Kidney tubule cell (primary cell): ENCODE data around the gene DDX51.

ENCODE experiments used
- DNase-seq: peaks from one replicate; pipeline ENCODE4 v3.0.0-alpha.2; 2018; ENCODE audit warnings: low spot score

Gene DDX51

DNA sequence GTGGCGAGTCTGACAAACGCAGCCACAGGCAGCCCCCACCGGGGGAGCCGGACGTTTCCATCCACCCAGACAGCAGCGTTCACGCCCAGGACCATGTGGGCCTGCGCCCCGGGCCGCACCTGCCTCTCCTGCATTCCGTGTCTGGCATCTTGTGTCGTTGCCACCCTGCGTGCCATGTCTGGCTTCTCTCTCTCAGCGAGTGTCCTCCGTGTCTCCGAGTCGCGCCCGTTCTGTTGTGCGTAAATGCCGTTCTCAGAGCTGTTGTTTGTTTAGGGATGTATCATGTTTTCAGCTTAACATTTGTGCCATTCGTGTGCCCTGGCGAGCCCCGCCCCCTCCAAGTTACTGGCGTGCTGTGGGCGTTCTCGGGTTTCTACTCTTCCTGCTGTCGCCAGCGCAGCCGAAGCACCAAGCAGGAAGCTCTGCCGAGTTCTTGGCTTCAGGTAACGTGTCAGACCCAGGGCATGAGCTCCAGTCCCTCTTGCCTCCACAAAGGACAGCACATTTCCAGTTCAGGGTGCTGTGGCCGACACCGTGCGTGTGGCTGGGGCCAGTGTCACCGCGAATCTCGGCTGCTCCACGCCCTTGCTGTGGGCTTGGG lies 34.8 kb upstream of the DDX51 start:
- peak; percentile 35 for DNase-seq

DNA sequence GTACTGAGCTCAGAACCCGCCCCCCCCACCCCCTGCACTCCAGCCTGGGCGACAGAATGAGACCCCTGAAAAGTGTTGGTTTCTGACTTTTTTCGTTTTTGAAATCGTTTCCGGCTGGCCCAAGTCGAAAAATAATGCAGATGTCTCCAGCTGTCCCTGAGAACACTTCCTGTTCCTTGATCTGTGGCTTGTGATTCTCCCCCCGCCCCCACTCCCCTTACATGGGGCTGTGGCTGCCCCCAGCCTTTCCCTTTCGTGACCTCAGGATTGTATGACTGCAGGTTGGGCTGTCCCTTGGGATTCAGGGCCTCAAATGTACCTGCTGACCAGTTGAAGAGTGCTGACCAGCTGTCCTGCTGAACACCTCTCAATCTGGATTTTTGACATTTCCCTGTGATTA lies 34.2 kb upstream of the DDX51 start:
- DNase-seq: no peak

DNA sequence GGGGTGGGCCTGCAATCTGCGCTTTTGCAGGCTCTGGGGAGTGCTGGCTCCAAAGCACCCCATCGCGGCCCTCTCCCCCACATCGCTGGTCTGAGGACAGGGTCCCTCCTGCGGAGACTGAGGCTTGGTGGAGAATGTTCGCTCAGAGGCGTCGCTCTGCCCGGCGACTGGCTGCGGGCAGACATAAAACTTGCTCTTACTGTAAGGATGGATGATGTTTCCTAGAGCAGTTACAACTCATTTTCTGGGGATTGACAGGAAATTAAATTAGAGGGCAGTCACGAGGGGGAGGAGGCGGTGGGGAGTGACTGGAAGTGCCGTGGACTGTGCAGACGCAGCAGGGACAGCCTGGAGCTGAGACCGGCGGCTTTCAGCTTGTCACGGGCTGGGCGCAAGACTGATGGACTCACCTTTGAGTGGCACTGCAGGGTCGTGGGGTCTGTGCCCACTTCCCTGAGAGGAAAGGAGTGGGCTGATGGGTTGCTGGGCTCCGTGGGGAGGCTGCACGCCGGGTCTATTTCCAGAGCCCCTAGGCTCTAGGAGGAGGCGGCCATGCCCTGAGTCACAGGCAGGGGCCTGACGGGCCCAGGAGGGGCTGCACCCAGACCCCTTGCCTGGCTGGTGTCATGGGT lies 32.9 kb upstream of the DDX51 start:
- no peak for DNase-seq

DNA sequence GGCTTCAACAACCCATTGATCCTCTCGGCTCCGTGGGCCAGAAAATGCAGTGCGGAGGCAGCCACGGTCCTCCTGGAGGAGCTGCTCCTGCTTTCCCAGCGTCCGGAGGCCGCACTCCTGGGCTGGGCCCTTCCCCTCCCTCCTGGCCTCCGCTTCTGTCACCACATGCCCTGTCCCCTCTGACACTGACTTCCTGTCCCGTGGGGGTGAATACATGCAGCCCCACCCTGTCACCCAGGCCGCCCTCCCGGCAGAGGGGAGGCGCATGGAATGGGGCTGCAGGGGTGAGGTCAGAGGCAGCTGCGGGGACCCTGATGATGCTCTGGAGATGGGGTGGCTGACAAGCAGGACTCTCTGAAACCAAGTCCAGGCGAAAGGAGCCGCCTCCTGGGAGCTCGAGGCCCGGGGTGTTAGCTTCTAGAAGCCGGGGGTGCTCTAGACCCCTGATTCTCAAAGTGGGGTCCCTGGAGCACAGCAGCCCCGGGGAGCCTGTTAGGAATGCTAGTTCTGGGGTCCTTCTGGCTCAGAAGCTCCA lies 32.3 kb upstream of the DDX51 start:
- DNase-seq: no peak

DNA sequence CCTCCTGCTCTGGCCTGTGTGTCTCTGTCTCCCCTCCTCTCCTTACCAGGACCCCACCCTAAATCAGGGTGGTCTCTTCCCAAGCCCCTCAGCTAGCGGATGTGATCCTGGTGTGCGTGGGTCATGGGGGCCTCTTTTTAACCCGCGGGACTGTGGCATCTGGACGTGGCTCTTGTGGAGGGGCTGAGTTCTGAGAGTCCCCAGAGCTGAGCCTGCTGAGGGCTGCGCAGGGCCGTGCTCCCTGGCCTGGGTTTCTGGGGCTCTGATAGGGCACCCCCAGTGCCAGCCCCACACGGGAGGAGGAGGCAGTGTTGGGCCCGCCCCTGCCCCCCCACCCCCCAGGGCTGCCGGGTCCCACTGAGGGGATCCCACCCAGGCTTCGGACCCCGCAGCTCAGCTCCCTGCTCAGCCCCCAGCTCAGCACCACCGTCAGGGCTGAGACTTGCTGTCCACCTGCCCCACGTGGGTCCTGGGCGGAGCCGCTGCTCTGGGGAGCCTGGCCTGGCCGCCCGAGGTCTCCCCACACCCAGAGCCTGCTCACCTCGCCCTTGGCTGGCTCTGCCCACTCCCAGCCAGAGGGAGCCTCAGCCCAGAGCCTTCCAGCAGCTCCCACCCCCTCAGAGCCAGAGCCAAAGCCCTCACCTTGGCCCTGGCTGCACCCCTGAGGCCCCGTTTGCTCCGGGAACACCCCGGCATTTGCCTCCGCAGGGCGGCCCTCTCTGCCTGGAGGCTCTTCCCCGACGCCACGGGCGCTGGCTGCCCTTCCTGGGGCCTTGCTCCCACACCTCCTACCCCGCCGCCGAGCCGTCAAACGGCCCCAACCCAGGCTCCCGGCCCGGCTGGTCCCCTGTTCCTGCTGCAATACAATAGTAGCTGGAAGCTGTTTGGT lies 31.6 kb upstream of the DDX51 start:
- DNase-seq: no peak

DNA sequence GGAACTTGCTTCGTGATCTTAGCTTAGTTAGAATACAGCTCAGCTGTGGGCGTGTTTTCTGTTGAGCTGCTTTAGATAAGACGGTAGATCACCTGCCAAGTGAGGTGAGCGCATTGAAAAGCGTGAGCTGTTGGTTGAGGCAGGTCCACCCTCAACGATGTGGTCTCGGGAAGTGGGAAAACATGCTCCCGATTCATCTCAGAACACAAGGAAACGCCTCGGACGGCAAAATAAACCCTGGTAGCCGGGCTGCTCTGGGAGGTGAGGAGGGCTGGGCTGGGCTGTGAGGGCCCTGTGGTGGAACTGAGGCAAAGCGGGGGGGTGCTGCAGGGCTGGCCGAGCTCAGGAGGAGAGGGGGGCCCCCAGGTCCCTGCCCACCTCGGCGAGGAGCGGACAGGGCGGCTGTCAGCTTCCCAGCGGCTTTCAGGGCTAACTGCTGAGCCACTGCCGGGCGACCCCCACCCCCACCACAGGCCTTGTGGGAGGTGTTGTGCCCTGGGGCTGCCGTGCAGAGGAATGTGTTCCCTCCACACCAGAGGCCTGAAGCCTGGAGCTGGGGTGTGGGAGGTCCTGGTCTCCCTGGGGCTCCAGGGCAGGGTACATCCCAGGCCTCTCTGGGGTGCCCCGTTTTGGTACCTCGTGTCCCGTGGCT lies 30.8 kb upstream of the DDX51 start:
- DNase-seq: no peak

DNA sequence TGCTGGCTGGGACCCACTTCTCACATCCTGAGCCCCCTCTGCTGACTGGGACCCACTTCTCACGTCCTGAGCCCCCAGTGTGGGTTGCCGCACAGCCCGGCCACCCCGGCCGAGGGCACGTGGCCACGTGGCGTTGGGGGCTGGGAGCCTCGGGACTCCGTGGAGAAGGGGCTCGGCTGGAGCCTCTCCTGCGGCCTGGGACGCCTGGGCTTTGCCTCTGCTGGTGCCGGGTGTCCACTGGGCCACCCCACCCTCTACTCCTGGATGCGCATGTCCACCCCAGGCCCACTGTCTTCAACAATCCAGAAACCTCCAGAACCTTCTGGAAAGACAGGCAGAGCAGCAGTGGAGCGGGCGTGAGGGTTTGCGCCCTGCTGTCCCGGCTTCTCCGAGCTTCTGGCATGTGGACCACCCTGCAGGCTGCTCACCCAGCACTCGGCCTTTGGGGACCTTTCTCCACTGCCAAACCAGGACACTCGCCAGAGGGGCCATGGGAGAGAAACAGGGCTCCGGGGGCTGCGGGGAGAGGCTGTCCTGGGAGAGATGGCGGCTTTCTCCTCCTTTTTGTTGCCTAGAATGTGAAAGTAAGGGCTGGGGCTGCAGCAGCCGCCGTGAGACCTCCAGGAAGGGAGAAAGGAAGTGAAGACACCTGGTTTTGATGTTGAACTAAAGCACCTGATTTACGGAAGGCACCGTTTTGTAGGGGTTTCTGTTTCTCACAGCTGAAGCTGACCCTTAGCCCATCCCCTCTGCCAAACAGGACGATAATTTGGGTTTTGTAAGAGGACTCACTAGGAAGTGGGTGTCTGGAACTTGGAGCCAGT lies 30.1 kb upstream of the DDX51 start:
- no peak for DNase-seq

DNA sequence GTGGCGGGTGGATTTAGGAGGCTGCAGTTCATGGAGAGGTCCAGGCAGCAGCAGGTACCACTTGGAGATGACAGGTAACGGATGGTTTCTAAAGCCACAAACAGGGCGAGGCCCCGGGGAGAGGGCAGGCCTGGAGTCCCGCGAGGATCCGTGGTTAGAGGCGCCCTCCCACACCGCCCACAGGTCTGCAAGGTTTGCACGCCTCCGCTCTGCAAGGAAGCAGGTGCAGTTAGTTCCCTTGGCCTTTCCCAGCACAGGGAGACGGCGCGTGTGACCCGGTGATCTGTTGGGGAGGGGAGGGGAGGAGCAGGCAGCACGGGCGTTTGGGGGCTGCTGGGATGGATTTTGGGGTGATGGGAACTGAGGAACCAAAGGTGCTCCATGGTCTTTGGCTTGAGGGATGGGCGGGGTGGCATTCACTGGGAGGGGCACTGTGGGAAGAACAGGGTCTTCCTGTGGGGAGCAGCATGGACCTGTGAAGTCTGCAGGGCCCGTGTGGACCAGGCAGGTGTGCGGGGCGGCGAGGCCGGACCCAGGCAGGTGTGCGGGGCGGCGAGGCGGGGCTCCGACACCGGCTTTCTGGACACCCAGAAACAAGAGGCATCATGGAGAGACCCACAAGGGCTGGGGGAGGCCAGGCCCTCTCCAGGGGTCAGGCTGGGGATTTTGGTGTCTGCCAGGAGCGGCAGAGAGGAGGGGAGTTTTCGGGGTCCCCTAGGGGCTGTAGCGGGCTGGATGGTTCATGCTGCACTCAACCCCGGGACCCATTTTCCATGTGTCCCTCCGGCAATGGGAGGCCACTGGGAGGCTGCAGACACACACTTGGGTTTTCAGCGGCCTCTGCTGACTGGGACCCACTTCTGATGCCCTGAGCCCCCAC lies 29.3 kb upstream of the DDX51 start:
- DNase-seq: no peak

DNA sequence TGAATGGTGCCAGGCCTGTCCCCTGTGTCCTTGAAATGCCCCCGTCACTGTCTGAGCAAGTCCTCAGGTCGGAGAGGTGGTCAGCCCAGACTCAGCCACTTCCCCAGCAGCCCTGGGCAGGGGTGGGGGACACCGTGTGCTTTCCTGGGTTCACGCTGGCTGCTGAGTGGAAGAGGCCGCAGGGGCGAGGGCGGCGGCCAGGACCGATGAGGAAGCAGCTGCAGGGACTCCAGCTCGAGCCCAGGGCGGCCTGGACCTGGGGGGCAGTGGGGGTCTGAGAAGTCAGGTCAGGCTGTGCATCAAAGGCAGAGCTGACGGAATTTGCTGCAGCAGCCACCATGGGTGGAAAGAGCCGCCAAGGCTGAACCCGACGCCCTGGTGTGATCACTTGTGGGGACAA lies 28.5 kb upstream of the DDX51 start:
- no peak for DNase-seq

DNA sequence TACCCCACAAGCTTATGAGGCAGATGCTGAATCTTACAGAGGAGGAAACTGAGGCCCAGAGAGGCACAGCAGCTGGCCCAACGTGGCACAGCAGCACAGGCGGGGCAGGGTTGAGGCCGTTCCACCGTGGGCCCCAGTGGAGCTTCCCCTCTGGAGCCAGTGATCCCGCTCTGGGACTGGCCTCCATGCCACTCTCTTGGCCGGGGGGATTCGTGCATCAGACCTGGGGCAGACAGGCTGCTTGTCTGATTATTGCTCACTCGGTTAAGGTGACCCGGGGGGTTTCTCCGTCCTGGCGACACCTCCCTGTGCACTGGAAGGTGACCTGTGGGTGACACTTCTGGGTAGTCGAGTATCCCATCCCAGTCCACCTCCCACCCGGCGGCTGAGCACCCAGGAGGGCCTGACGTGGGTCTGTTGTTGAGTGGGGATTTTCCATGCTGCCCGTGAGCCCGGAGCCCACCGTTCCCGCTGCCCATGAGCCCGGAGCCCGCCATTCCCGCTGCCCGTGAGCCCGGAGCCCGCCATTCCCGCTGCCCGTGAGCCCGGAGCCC lies 27.9 kb upstream of the DDX51 start:
- no peak for DNase-seq

DNA sequence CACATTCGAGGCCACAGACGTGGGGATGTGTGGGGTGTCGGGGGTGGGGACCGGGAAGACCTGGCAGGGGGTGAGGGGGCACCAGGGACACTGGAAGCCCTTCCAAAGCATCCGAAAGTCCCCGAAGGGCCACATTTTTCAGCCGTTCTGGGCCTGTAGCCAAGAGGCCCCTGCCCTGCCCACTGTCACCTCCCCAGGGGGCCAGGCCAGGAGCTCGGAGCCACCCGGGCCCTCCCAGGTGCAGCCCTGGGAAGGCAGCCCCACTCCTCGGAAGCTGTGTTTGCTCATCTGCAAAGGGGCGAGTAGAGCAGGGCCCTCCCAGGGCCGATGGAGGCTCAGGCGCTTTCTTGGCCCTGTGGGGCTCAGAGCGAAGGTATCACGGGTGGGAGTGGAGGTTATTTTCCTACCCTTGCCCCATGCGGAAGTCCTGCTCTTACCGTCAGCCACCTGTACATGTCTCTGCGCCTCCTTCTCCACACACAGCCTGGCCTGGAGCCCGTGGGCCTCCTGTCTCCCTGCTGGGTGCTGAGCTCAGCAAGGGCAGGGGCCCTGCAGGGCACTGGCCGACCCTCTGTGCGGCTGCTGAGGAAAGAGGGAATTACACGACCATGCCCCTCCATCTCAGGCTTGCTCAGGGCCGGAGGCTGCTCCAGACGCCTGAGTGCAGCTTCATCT lies 27.3 kb upstream of the DDX51 start:
- DNase-seq: no peak

DNA sequence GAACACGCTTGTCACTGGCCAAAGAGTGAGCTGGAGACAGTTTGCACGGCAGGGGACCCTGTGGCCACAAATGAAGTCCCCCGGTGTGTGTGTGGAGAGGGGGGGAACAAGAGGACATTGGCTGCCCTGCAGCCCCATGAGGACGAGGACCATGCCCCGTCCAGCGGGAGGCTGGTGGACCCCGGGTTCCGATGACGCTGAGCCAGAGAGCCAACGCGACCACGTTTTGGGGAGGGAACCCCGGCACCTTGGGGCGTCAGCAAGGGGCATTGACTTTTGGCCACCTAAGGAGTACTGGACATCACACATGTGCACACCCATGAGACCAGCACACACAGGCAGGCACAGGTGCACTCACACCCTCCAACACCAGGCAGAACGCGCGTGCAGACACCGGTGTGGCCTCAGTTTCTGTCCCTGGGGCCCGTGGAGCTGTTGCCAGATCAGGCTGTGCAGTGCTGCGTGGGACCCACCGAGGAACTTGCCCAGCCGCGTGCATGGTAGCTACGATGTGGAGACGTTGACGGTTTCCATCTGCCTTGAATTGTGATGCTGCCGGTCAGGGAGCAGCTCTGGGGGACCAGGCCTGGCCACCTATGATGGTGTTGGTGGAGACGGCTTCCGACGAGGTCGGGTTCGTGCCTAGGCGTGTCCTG lies 26.6 kb upstream of the DDX51 start:
- no peak for DNase-seq

DNA sequence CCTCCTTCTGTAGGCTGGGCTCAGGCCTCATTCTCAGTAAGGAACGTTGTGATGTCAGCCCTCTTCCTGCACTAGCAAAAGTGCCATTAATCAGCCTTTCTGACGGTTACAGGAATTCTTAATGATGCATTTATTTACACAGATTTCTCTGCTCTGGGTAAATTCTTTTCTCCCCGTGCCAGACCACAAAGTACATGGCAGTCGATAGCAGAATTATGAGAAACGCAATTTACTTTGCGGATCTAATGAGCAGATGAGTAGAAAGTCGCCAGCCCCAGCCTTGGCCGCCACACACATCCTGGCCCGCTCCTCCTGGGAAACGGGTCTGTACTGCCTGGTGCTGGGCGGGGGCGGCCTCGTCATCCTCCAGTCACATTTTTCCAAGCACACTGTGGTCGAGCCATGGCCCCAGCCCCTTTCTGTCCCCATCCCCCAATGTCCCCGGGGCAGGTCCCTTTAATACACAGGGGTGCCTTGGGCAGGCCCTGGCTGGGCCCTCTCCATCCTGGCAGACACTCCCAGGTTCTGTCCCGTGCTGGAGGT lies 26.0 kb upstream of the DDX51 start:
- DNase-seq: no peak

DNA sequence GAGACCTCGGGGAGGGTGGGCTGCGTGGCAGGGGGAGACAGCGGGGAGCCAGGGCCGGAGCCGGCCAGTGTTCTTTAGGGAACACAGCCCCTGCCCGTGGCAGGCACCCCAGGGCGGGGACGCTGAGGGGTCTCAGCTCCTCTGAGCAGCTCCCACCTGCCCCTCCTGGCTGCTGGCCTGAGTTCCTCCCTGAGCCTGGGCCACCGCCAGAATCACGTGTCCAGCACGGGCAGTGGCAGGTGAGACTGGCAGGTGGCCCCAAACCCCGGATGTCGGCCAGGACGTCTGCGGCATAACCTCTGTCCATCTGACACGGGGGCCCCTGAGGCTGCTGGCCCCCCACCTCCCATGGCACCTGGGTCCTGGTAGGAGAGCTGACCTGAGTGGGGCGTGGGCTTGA lies 25.3 kb upstream of the DDX51 start:
- no peak for DNase-seq

DNA sequence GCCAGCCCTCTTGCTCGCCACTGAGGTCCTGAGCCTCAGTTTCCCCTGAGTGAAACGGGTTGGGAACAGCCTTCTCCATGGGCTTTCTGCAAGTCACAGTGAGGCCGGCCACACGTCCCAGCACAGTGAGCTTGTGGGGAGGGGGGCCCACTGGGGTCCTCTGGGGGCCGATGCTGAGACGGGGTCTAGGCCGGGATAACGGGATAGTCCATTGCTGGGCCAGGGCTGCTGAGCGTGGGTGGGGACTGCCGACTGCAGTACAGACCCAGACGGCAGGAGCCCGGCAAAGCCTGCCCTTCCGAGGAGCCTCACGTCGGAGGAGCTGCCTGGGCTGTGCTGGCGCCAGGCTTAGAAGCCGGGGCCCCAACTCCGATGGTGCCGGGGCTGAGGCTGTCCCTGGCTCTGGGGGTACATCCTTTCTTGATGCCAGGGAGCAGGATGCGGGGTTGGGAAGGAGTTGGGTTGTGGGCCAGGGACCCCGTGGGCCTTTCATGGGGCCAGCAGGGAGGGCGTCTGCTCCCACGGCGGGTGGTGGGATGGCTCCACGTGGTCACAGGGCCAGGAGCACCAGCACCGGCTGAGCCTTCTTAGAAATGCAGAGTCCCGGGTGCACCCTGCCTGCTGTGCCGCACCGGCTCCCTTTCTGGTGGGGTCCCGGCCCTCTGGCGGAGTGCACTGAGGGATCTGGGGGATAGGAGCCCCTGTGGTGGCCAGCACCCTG lies 24.4 kb upstream of the DDX51 start:
- DNase-seq: no peak

DNA sequence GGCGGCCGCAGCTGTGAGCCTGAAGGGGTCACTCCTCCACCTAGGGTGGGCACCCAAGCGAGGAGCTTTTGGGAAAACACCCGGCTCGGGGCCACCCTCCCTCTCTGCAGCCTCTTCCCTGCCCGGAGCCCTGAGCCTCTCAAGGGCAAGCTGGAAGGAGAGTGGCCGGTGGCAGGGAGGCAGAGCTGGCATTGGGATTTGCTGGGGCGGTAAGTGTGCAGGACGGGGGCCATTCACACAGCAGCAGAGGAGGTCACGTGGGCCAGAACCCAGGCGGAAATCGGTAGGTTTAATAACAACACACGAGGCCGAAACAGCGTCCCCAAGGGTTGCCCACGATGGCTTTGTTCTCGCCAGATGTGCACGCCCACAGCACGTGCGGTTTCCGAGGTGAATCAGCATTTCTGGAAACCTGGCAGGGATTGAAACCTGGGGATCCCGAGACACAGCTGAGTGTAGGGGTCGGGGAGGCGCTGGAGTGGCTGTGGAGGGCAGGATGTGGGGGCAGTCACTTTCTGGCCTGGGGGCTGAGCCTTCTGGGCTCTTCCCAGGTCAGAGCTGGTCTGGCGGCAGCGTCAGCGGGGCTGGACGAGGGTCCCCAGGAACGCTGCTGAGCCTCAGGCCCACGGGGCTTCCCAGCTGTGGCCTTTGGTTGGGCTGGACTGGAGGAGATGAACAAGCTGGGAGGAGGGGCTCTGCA lies 23.6 kb upstream of the DDX51 start:
- no peak for DNase-seq

DNA sequence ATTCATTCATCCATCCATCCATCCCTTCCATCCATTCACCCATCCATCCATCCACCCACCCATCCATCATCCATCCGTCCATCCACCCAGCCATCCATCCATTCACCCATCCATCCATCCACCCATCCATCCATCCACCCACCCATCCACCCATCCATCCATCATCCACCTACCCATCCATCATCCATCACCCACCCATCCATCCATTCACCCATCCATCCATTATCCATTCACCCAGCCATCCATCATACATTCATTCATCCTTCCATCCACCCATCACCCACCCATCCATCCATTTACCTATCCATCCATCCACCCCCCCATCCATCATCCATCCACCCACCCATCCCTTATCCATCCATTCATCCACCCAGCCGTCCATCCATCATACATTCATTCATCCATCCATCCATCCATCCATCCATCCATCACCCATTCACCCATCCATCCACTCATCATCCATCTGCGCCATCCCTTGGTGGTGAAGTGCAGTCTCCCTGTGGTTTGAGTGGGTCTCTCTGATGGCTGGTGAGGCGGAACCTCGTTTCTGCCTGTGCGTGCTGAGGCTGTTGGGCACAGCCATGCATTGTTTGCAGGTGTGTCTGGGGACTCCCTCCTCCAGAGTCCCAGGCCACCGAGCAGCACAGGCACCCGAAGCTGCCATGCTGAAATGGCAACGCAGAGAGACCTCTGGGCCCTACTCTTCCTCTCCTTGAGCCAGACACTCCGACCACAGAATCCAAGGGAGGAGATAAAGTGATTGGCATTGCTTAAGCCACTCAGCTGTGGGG lies 22.9 kb upstream of the DDX51 start:
- DNase-seq: no peak
